NCI-H1417 treated with DMSO at 0.1 percent for 48 hours (cell line): ENCODE data around the gene APLP1.
"Not testable (repeated sequence)": the region's sequence is repeated elsewhere in the genome, so short reads cannot be mapped to it uniquely, and the experiment has no call there.

Source experiments
- DNase-seq: peaks from one replicate; lab custom pipeline; 2025; lab: John Stamatoyannopoulos, UW

The APLP1 gene

DNA sequence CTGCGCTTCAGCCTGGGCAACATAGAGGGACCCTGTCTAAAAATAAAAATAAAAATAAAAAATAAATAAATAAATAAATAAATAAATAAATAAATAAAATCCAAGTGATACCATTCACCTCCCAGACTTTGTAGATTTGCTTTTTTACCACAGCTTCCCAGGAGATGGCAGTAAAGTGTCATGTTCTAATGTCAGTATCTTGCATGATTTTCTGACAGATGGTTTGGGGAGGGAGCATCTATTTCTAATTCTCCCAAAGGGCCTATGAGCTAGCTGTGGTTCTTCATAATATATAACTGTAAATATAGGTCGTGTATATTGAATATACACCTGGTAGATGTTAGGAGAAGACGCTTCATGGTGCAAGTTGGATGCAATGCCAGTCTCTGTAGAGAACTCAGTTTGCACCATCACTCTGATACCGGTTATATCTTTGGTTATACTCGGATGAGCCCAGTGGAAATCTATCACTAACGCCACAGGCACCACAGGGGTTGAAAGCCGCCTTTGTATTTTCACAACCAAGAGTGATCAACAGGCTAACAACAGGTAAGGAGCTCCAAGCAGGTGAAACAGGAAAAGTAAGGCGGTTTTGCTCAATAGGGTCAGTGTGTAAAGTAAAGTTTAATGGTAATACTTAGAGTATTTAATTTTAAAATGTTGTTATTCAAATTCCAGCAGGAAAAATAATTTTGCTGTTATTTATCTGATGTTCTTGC lies 13.9 kb downstream of the APLP1 start:
- peak; percentile 42 for DNase-seq

DNA sequence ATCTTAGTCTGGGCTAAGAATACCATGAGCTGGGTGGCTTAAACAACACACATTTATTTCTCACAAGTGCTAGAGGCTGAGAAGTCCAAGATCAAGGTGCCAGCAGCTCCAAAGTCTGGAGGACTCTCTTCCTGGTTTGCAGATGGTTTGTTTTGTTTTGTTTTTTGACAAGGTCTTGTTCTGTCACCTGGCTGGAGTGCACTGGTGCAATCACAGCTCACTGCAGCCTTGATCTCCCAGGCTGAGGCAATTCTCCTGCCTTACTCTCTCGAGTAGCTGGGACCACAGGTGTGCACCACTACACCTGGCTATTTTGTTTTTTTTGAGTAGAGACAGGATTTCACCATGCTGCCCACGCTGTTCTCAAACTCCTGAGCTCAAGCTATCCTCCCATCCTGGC lies 15.5 kb downstream of the APLP1 start:
- no peak for DNase-seq

DNA sequence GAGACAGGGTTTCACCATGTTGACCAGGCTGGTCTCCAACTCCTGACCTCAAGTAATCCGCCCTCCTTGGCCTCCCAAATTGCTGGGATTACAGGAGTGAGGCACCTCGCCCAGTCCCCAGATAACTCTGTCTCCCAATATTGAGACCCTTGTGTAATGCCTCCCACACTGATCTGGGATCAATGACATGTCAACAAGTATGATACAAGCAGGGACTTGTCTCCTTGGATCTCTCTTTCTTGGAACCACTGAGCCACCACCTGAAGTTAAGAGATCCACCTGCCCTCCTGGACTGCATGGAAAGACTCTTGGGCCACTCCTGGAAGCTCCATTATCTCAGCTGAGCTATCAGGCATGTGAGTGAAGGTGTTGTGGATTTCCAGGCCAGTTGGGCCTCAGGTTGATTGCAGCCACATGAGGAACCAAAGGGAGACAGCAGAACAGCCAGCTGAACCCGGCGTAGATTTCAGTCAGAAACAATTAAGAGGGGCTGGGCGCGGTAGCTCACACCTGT lies 16.9 kb downstream of the APLP1 start:
- DNase-seq, result no peak

DNA sequence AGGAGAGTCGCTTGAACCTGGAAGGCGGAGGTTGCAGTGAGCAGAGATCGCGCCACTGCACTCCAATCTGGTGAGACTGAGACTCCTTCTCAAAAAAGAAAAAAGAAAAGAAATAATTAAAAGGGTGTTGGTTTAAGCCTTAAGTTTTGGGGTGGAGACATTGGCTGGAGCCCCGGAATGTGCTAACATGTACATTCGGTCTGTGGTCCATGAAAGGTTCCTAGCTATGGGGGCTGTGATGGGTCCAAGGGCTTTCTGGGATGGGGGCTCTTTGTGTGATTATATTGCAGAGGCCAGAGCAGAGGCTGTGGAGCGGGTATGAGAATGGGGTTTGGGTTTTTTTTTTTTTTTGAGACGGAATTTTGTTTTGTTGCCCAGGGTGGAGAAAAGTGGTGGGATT lies 17.5 kb downstream of the APLP1 start:
- DNase-seq, result no peak

DNA sequence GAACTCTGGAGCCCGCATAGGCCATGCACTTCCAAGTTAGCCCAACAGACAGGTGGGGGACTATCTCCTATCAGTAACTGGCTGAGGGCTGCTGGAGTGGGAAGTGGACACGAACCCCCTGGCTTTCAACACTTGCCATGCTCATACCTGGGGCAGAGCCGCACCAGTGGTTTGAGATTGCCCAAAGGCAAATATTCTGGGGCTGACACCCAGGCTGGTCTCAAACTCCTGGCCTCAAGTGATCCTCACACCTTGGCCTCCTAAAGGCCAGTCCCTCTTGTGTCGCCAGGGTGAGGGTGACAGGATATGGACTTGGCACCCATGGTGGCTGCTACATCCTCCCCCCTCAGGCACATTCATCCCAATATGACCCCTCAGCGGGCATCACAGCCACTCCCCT lies 18.8 kb downstream of the APLP1 start:
- DNase-seq, result no peak

DNA sequence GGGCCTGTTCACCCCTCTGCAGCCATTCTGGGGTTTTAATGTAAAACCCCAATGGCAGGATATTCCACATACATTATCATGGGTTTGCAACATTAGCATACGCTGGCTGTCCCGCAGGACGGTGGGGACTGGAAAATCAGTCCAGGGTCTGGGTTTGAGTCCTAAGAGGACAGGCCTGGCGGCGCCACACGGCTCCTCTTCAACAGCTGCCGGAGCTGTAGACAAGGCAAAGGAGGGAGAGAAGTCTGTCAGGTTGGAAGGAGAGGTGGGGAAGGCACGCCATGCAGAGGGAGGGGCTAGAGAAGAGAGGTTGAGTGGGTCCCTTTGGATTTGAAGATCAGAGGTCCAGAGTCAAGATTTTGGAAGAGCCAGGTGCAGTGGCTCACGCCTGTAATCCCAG lies 20.0 kb downstream of the APLP1 start:
- no peak for DNase-seq

DNA sequence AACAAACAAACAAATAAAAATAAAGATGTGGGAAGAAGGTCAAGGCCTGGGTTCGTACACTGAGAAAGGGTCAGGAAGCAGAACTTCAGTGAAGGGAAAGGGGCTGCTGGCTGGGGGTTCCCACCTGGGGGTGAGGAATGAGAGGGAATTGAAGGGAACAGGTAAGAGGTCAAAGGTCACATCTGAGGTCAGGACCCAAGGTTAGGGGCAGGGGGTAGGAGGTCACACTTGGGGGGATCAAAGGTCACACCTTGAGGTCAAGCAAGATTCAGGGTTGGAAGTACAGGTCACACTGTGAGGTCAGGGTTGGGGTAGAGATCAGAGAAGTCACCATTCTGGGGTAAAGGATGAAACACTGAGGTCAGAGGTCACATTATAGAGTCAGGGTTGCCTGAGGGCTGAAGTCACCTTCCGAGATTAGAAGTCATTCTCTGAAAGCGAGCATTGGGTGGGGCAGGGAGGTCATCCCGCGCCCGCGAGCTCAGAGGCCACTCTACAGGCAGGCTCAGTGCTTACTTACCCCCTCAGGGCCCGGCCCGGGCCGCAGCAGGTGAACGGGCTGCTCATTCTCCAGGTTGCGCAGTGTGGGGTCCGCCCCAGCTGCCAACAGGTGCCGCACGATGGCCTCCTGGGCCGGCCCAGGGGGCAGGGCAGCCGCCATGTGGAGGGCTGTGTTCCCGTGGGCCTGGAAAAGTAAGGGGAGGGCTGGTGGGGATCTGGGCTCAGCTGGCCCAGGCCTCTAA lies 21.2 kb downstream of the APLP1 start:
- no peak for DNase-seq

DNA sequence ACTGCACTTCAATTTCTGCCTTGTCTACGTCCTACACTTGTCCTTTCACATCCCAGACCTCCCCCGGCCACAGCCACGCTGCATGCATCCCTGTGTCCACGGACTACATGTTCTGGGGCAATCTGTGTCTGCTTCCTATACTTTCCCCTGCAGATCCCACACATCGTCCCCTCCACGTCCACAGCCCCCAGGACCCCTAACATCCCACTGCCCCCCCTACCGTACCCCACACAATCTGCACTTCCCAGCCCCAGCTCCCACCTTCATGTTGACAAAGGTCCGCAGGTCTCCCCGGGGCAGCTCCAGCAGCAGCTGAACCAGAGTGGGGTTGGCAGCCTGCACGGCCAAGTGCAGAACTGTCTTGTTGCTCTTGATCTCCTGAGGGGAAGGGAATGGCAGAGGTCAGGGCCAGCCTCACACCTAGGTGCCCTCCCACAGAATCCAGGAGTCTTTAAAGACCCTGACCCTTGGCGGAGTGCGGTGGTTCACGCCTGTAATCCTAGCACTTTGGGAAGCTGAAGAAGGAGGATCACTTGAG lies 21.8 kb downstream of the APLP1 start:
- no peak for DNase-seq

DNA sequence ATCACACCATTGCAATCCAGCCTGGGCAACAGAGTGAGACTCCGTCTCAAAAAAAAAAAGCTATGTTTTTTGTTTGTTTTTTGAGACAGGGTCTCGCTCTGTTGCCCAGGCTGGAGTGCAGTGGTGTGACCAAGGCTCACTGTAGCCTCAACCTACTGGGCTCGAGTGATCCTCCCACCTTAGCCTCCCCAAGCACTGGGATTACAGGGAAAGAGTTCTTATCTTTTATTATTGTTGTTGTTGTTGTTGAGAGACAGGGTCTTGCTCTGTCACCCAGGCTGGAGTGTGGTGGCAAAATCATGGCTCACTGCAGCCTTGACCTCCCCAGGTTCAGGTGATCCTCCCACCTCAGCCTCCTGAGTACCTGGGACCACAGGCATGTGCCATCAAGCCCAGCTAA lies 23.4 kb downstream of the APLP1 start:
- DNase-seq, result not testable (repeated sequence)

DNA sequence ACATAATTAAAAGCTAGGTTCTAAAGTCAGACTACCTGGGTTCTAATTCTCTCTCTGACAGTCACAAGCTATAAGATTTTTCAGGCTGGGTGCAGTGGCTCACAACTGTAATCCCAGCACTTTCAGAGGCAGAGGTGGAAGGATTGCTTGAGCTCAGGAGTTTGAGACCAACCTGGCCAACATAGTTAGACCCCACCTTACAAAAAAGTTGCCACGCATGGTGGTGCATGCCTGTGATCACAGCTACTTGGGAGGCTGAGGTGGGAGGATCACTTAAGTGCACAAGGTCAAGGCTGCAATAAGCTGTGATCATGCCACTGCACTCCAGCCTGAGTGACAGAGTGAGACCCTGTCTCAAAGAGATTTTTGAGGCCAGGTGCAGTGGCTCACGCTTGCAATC lies 26.0 kb downstream of the APLP1 start:
- DNase-seq, result no peak

DNA sequence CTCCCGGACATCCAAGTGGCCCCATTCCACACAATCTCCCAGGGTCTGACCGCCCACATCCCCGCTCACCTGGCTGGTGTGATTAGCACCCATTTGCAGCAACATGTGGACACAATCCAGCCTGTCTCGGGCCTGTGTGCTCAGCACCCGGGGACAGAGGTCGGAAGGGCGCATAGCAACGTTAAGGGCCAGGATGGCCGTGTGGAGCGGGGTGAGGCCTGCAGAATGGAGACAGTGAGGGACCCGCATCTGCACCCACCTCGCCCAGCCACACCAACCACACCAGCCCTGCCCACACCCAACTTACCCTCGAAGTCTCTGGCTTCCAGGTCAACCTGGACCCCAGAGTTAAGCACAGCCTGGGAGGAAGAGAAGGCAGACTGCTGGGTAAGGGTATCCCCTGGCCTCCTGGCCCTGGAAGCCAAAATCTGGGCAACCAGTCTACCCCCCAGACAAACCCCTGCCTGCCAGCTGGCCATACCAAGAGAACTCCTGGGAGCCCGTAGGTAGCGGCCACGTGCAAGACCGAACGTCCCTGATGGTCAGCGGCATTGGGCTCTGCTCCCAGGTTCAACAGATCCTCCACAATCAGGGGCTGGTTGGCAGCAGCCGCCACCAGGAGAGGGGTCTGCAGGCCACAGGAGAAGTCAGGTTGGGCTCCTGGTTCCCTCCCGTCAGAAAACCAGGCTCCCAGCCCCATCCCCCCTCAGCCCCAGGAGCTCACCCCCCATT lies 27.7 kb downstream of the APLP1 start:
- DNase-seq, result no peak

DNA sequence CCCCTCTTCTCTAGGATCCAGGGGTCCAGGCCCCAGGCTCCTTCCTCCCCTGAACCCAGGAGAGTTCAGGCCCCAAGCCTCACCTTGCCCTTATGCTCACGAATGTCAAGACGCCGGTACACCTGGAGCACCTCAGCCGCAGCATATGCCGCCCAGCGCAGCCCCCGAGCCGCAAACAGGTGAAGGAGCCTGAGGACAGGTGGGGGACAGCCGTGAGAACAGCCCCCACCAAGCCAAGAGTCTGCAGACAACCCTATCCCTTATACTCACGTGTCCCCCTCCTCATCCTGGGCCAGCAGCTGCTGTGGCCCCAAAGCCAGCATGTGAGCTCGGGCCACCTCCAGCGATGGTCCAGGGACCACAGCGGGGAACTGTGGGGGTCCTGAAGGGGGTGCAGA lies 28.3 kb downstream of the APLP1 start:
- no peak for DNase-seq

DNA sequence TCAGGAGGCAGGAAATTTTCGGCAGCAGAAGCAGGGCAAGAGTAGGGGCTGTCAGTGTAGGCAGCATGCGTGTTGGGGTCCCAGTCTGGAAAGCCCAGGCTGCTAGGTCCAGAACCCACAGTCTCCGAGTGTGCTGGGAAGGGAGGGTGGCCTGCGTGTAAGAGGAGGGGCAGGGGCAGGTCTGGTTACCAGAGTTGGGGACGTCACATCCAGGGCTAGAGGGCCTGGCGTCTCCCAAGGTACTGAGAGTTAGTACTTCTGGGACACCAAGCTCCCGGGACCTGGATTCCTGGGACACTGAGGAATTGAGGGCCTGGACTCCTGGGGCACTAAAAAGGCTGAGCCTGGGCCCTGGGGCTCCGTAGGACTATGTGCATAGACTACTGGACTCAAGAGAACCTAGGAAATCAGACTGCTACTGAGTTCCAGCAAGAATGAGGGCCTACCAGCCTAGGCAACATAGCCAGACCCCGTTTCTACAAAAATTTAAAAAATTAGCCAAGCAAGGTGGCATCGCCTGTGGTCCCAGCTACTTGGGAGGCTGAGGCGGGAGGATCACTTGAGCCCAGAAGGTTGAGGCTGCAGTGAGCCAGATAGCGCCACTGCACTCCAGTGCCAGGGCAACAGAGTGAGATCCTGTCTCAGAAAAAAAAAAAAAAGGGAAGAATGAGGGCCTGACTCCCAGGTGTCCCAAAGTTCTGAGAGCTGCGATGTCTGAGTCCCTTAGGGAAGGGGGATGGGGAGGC lies 29.5 kb downstream of the APLP1 start:
- DNase-seq, result no peak

DNA sequence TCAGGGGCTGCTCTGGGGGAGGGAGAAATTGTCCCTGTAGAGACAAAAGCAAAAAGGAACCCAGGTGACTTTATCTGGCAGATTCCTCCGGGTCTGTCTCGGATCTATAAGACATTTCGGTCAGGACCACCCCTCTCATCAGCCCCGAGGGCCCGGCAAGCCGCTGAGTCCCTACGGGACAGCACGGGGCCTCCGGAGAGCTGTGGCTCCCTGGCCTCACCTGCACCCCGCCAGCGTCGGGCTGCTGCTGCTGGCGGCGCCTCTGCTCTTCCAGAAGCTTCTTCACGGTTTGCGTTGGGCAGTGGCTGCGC lies 30.1 kb downstream of the APLP1 start:
- DNase-seq, result no peak

DNA sequence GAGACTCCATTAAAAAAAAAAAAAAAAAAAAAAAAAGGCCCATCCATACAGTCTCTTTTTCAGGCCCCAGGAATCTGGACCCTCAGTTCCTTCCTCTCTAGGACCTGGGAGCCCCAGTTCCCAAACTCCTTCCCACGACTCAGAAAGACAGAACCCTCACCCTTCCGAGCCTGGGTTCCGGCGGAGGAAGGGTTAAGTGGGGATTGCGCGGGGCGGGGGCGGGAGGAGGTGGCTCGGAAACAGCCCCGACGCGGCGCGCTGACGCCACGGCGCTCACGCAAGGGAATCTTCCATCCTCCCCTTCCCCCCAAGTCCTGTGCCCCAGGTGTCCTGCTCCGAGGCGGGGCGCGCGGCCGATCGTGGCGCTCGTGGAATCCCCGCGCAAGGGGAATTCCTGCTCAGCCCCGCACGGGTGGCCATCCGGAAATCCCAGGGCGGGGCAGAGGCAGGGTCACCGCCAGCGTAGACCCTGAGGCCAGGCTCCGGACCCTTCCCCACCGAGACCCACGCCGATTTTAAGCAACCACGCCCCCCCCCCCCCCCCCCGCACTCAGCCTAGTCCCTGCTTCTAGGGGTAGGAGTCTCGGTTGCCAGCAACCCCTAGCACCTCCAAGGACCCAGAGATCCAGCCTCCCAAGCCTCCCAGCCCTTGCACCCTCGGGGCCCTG lies 31.3 kb downstream of the APLP1 start:
- DNase-seq, result no peak

DNA sequence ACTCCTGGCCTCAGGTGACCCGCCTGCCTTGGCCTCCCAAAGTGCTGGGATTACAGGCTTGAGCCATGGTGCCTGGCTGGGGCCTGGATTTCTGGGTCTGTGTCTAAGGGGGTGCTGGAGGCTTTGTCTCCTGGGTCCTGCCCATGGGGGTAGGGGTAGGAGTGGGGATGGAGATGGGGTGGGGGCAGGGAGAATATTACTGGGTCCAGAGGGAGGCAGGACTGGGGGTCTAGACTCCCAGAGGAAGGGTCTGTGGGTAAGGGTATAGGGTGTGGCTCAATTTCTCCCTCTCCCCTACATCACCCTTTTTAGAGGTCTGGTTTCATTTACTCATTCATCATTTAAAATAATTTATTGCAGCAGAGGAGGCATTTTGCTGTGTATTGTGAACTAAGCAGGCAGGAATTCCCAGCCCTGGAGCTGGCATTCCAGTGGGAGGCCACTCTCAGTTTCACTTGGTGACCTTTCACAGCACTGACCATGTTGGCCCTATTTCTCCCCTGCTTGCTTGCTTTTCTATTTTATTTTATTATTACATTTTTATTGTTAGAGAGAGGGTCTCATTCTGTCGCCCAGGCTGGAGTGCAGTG lies 32.8 kb downstream of the APLP1 start:
- DNase-seq, result no peak

DNA sequence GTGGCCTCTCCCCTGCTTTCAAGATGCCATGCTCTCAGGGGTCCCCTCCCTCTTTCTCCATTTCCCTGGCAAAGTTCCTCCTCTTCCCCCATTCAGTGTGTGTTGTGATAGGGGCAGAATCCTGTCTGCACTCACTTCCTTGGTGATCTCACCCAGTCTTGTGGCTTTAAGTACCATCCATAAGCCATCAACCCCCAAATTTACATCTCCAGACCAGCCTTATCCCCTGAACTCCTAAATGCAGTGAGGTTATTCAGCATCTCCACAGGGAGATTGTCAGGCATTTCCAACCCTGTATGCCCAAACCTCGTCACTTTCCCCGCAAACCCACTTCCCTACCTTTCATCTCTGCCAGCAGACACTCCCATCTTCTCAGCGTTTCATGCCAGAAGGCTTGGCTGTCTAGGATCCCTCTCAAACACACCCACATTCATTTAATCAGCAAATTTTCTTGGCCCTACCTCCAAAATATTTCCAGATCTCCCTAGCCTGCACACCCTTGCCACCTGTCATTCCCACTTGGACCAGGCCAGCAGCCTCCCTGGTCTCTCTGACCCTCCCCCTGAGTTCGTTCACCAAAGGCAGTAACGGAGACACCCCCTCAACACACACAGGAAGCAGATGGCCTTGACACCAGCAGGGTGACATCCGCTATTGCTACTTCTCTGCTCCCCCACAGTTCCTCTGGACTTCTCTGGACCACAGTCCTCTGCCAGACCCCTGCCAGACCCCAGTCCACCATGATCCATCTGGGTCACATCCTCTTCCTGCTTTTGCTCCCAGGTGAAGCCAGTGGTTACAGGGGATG lies 33.7 kb downstream of the APLP1 start, which contains the start of gene HCST:
Gene HCST, plus strand, starts transcription at position 676 of the 808 bp plus-strand sequence. Its CDS starts 65 bp downstream, at position 741.
- DNase-seq, result no peak

DNA sequence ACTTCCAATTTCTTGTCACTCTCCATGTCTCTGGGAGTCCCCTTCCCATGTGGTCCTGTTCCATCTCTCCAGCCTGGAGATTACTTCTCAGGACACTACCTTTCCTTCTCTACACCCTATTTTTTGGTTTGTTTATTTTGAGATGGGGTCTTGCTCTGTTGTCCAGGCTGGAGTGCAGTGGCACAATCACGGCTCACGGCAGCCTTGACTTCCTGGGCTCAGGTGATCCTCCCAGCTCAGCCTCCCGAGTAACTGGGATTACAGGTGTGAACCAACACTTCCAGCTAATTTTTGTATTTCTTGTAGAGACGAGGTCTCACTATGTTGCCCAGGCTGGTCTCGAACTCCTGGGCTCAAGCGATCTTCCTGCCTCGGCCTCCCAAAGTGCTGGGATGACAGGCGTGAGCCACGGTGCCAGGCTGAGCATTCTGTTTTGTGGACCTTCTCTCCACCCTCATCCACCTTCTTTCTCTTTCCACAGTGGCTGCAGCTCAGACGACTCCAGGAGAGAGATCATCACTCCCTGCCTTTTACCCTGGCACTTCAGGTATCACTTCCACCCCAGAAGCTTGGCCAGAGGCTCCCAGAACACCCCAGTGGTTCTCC lies 34.6 kb downstream of the APLP1 start:
- DNase-seq, result no peak

DNA sequence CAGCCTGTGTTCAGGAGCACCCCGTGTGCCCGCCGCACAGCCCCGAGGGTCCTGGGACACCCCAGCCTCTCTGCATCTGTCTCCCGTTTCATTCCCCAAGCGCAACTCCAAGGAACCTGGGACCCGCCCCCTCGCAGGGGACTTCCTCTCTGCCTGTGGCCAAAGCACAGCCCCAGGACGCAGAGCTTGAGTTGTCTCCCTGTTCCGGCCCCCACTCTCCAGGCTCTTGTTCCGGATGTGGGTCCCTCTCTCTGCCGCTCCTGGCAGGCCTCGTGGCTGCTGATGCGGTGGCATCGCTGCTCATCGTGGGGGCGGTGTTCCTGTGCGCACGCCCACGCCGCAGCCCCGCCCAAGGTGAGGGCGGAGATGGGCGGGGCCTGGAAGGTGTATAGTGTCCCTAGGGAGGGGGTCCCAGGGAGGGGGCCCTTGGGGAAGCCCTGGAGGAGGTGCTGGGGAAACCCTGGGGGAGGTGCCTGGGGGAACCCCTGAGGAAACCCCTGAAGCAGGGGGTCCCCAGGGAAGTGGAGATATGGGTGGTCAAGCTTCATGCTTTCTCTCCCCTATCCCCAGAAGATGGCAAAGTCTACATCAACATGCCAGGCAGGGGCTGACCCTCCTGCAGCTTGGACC lies 35.3 kb downstream of the APLP1 start:
- DNase-seq, result no peak
